ENCODE results near the gene VPS13A.

Gene VPS13A

GRCh38 chr9:77462066-77462465 lies 284.7 kb downstream of the VPS13A start:
- no peak for FAIRE-seq

DNA sequence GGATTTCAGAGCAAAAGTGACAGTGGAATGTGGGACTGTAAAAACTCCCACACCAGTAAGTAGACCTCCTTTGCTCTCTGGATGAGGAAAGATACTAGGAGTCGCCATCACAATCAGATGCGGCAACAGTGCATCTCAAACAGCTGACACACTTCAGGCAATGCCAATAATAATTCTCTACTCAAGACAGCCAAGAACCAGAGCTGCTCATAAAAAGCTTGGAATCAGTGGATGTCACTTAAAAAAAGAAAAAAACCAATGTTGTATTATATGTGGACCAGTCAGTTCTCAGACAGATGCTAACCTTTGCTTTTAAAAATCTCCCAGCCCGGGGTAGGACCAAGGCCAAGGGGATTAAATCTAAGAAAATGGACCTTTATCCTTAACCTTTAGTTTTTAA lies 285.8 kb downstream of the VPS13A start:
- no peak for FAIRE-seq

DNA sequence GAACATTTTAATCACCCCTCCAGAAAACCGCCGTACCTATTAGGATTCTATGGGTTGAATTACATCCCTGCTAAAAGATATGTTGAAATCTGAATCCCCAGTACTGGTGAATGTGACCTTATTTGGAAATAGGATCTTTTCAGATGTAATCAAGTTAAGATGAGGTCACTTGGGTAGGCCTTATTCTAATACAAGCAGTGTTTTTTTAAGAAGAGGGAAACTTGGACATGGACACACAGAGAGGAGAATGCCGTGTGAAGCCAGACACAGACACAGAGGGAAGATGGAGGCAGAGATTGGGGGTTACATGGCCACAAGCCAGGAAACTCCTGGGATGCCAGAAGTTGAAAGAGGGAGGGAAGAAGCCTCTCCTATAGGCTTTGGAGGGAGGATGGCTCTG lies 287.3 kb downstream of the VPS13A start:
- FAIRE-seq: no peak

- FAIRE-seq: no peak
These were observed 292.3 kb downstream of the VPS13A start for GRCh38 chr9:77469515-77470231.

Measured in endometrium (tissue), 2 donors.